PC-3 (cell line): ENCODE data around the gene PCDHB12.
"Not testable (repeated sequence)": the region's sequence is repeated elsewhere in the genome, so short reads cannot be mapped to it uniquely, and the experiment has no call there.

Experiments
- EZH2phosphoT487 ChIP-seq: fragments of 300-600 bp; sonication (generic); IDR thresholded peaks from 2 replicates; pipeline ENCODE4 v1.6.1; 2018; ENCODE audit warnings: mild to moderate bottlenecking, antibody characterized with exemption, low read length, borderline replicate concordance
- TF ChIP-seq, protein P1 (sequence below): fragments of 300-600 bp; sonication (generic); conservative IDR thresholded peaks from 2 replicates; pipeline ENCODE4 v1.5.1; 2017; ENCODE audit warnings: antibody characterized with exemption, low read depth, mild to moderate bottlenecking, low read length

DNA sequence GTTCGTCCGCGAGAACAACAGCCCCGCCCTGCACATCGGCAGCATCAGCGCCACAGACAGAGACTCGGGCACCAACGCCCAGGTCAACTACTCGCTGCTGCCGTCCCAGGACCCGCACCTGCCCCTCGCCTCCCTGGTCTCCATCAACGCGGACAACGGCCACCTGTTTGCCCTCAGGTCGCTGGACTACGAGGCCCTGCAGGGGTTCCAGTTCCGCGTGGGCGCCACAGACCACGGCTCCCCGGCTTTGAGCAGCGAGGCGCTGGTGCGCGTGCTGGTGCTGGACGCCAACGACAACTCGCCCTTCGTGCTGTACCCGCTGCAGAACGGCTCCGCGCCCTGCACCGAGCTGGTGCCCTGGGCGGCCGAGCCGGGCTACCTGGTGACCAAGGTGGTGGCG lies 1.8 kb downstream of the PCDHB12 start:
- TF ChIP-seq, protein P1, sequence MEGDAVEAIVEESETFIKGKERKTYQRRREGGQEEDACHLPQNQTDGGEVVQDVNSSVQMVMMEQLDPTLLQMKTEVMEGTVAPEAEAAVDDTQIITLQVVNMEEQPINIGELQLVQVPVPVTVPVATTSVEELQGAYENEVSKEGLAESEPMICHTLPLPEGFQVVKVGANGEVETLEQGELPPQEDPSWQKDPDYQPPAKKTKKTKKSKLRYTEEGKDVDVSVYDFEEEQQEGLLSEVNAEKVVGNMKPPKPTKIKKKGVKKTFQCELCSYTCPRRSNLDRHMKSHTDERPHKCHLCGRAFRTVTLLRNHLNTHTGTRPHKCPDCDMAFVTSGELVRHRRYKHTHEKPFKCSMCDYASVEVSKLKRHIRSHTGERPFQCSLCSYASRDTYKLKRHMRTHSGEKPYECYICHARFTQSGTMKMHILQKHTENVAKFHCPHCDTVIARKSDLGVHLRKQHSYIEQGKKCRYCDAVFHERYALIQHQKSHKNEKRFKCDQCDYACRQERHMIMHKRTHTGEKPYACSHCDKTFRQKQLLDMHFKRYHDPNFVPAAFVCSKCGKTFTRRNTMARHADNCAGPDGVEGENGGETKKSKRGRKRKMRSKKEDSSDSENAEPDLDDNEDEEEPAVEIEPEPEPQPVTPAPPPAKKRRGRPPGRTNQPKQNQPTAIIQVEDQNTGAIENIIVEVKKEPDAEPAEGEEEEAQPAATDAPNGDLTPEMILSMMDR, result not testable (repeated sequence)
- TF ChIP-seq EZH2phosphoT487, result not testable (repeated sequence)
